ENCODE measurements around the gene TMEM263.

The TMEM263 gene

GRCh38 chr12:106950591-106950990 lies 5.1 kb upstream of the TMEM263 start:
- DNase-seq (ENCODE audit: low spot score) = no peak

- DNase-seq (ENCODE audit: low spot score) = no peak
Observed at GRCh38 chr12:106953352-106954250, 2.1 kb upstream of the TMEM263 start.

GRCh38 chr12:106954462-106955376 lies 988 bp upstream of the TMEM263 start:
- no peak for DNase-seq (ENCODE audit: low spot score)

- DNase-seq (ENCODE audit: low spot score) = no peak
Observed at GRCh38 chr12:106956048-106956578, 406 bp downstream of the TMEM263 start.

- no peak for DNase-seq (ENCODE audit: low spot score)
Observed at GRCh38 chr12:106957583-106957982, 1.9 kb downstream of the TMEM263 start.

- no peak for DNase-seq (ENCODE audit: low spot score)
Observed at GRCh38 chr12:106960443-106960842, 4.7 kb downstream of the TMEM263 start.

GRCh38 chr12:106962286-106962685 lies 6.6 kb downstream of the TMEM263 start:
- no peak for DNase-seq (ENCODE audit: low spot score)

GRCh38 chr12:106964526-106964925 lies 8.8 kb downstream of the TMEM263 start:
- DNase-seq (ENCODE audit: low spot score) = no peak

- no peak for DNase-seq (ENCODE audit: low spot score)
Observed at GRCh38 chr12:106971065-106971464, 15.4 kb downstream of the TMEM263 start.

- no peak for DNase-seq (ENCODE audit: low spot score)
Observed at GRCh38 chr12:106973545-106973944, 17.8 kb downstream of the TMEM263 start.

- DNase-seq (ENCODE audit: low spot score) = no peak
Observed at GRCh38 chr12:106974511-106974910, 18.8 kb downstream of the TMEM263 start.

GRCh38 chr12:106975098-106975497 lies 19.4 kb downstream of the TMEM263 start:
- DNase-seq (ENCODE audit: low spot score) = no peak

GRCh38 chr12:106975993-106976658 lies 20.4 kb downstream of the TMEM263 start:
- no peak for DNase-seq (ENCODE audit: low spot score)

- no peak for DNase-seq (ENCODE audit: low spot score)
Observed at GRCh38 chr12:106976668-106977067, 21.0 kb downstream of the TMEM263 start.

GRCh38 chr12:106978035-106978800 lies 22.5 kb downstream of the TMEM263 start:
- no peak for DNase-seq (ENCODE audit: low spot score)

- DNase-seq (ENCODE audit: low spot score) = no peak
Observed at GRCh38 chr12:106980944-106981343, 25.2 kb downstream of the TMEM263 start.

GRCh38 chr12:106981788-106982187 lies 26.1 kb downstream of the TMEM263 start:
- no peak for DNase-seq (ENCODE audit: low spot score)

- no peak for DNase-seq (ENCODE audit: low spot score)
Observed at GRCh38 chr12:106982229-106982628, 26.5 kb downstream of the TMEM263 start.

- no peak for DNase-seq (ENCODE audit: low spot score)
Observed at GRCh38 chr12:106984588-106985137, 29.0 kb downstream of the TMEM263 start.

GRCh38 chr12:106985479-106985878 lies 29.8 kb downstream of the TMEM263 start:
- no peak for DNase-seq (ENCODE audit: low spot score)

GRCh38 chr12:106986135-106986534 lies 30.4 kb downstream of the TMEM263 start:
- no peak for DNase-seq (ENCODE audit: low spot score)

All from SW480 (cell line).